Activated CD8-positive, alpha-beta memory T cell treated with anti-CD3 and anti-CD28 coated beads for 24 hours (primary cell): ENCODE measurements around the gene CTH.
"Not testable (repeated sequence)": the region's sequence is repeated elsewhere in the genome, so short reads cannot be mapped to it uniquely, and the experiment has no call there.

Experiments
- DNase-seq: peaks from one replicate; pipeline ENCODE4 v3.0.0-alpha.2; 2020

The CTH gene

DNA sequence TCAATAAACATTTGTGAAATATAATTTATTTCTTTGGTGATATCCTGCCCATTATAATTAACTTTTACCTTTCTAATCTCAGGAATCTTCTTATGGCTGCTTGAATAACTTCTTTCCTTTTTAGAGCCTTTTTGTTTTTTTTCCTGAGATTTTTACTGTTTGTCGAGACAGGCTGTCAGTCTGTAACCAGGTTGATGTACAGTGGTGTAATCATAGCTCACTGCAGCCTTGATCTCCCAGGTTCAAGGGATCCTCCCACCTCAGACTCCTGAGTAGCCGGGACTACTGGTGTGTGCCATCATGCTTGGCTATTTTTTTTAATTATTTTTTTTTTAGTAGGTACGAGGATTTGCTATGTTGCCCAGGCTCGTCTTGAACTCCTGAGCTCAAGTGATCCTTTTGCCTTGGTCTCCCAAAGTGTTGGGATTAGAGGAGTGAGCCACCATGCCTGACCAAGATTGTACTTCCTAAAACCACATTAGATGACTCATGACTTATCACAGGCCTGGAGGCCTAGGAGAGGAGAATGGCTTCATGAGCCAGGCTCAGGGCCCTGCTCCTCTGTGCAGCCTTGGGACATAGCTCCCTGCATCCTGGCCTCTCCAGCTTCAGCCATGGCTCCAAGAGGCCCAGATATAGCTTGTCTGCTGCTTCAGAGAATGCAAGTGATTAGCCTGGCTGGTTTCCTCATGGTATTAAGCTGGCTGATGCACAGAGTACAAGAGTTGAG lies 48.6 kb downstream of the CTH start:
- no peak for DNase-seq

DNA sequence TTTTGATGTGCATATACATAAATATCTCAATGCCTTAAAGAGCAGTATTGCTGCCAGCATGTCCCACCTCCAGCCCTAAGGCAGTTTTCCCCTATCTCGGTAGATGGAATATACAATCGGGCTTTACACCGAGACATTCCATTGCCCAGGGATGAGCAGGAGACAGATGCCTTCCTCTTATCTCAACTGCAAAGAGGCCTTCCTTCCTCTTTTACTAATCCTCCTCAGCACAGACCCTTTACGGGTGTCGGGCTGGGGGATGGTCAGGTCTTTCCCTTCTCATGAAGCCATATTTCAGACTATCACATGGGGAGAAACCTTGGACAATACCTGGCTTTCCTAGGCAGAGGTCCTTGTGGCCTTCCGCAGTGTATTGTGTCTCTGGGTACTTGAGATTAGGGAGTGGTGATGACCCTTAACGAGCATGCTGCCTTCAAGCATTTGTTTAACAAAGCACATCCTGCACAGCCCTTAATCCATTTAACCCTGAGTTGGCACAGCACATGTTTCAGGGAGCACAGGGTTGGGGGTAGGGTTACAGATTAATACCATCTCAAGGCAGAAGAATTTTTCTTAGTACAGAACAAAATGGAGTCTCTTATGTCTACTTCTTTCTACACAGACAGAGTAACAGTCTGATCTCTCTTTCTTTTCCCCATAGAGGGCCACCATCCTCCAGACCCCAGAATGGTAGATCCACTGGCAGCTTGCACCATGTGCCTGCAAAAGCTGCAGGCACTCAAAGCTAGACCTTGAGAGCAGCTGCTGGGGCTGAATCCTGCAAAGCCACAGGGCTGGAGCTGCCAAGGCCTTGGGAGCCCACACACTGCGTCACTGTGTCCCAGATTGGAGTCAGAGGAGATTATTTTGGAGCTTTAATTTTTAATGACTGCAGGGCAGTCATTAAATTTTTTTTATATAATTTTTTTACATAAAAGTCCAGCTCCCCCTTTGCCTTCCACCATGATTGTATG lies 50.0 kb downstream of the CTH start:
- not testable (repeated sequence) for DNase-seq

- DNase-seq: no peak
These were observed 51.5 kb downstream of the CTH start for GRCh38 chr1:70462611-70463010.

DNA sequence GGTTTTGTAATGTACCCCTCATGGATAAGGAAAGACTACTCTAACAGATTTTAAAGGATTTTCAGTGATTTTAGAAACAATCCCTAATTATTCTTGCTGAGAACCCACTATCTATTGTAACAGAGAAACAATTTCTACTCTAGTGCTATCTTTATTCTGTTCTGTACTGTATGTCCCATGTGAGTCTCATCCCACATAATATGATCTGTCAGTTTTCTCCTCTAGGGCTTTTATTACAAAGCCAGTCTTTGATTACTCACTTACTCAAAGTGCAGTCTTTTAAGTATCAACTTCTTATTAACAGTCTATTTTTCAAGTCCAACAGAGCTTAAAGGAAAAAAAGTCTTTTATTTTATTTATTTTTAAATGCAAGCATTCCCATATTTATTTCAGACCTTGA lies 54.8 kb downstream of the CTH start:
- no peak for DNase-seq

DNA sequence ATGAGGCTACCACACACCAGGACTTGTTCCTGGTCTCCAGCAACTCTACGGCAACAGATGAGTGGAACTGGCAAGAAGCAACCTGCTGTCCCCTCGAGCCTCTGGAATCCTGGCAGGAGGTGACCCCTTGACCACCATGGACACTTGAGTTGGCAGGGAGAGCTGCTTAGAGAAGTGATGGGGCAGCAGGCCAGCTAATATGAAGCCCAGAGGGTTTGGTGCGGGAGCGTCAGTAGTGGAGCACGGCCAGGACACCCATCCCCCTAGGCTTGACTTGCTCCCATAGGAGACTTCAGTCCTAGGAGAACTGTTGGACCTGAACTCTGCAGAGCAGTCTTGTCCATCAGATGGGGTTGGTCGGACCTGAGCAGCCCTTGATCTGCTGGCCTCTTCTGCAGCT lies 56.5 kb downstream of the CTH start:
- no peak for DNase-seq

- DNase-seq: no peak
These were observed 57.1 kb downstream of the CTH start for GRCh38 chr1:70468180-70468579.

DNA sequence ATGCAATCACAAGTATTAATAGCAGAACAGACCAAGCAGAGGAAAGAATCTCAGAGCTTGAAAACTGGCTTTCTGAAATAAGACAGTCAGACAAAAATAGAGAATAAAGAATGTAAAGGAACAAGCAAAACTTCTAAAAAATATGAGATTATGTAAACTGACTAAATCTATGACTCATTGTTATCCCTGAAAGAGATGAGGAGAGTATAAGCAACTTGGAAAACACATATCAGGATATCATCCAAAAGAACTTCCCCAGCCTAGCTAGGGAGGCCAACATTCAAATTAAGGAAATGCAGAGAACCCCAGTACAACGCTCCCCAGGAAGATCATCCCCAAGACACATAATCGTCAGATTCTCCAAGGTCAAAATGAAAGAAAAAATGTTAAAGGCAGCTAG lies 58.1 kb downstream of the CTH start:
- not testable (repeated sequence) for DNase-seq

DNA sequence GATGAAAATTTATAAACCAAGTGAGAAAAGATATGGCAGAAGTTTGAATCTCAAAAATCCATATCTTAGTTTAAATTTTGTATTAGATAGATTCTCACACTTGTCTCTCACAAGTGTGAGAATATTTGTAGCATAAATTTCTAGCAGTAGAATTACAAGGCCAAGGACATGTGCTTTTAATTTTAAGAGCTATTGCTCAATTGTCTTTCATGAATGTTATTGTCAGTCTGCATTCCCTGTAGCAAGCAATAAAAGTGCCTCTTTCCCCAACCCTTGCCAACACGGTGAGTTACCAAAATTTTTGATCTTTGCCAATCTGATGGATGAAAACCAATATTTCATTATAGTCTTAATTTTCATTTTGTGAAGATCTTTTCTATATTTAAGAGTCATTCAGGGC lies 64.0 kb downstream of the CTH start:
- DNase-seq: no peak

GRCh38 chr1:70477090-70477489 lies 66.0 kb downstream of the CTH start:
- no peak for DNase-seq

DNA sequence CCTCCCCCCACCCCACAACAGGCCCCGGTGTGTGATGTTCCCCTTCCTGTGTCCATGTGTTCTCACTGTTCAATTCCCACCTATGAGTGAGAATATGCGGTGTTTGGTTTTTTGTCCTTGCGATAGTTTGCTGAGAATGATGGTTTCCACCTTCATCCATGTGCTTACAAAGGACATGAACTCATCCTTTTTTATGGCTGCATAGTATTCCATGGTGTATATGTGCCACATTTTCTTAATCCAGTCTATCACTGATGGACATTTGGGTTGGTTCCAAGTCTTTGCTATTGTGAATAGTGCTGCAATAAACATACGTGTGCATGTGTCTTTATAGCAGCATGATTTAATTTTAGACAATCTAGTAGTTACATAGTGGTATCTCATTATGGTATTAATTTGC lies 66.8 kb downstream of the CTH start:
- not testable (repeated sequence) for DNase-seq

GRCh38 chr1:70483342-70483741 lies 72.3 kb downstream of the CTH start:
- DNase-seq: no peak

GRCh38 chr1:70485624-70486023 lies 74.6 kb downstream of the CTH start:
- DNase-seq: no peak

DNA sequence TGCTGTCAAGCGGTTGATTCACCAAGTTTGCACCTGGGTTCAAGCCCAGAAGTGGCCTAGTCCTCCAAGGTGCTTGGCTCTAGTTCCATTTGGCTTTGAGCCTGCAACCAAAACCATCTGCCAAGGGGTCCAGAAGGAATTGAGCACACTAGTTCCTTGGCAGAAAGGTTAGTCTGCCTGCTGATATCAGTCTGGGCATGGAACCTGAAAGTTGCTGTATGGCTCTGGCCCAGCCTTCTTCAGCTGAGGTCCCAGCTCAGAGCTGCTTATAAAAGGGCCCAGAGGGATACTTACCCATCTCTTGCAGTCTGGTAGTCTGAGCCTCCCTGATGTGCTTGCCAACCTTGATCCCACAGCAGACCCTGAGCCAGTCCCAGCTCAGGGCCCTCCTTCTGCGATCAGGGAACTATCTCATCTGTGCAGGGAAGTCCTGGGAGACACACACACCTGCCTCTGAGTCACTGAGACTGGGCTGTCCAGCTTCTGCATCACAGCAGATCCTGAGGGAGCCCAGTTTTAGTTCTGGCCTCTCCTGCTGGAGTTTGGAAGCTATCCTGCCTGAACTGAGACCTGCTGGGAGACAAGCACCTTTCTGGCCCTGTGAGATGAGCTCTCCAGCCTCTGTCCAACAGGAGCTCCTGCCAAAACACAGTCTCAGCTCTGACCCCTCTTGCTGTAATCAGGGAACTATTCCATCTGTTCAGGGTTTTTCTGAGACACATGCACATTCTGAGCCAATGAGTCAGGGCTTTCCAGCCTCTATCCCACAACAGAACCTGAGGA lies 75.8 kb downstream of the CTH start:
- no peak for DNase-seq

GRCh38 chr1:70487459-70487815 lies 76.4 kb downstream of the CTH start:
- no peak for DNase-seq

GRCh38 chr1:70487910-70488665 lies 77.0 kb downstream of the CTH start:
- no peak for DNase-seq
